OCI-LY7 (cell line): ENCODE data around the gene ERGIC1. TPM values are rescaled to one million over a fixed set of nuclear protein-coding genes. Genes with fewer than 3 reads are reported as not detected.
"Not testable (repeated sequence)": the region's sequence is repeated elsewhere in the genome, so short reads cannot be mapped to it uniquely, and the experiment has no call there.

Experiments
- BruUV-seq: library from RNA; stranded (reverse); fragments of 400-500 nt; replicated peaks from 2 replicates; lab custom pipeline; 2021; lab: Mats Ljungman, UMichigan
- CTCF ChIA-PET: fragments of 300-600 bp; sonication (Branson Sonifier 250); formaldehyde crosslinking; loops from one replicate; lab custom pipeline; 2022; ENCODE audit warnings: antibody characterized with exemption; ENCODE audit not compliant: unreplicated experiment; lab: Charles Lee
- POLR2A ChIA-PET: fragments of 300-600 bp; sonication (Branson Sonifier 250); formaldehyde crosslinking; loops from one replicate; lab custom pipeline; 2022; ENCODE audit warnings: antibody characterized with exemption; lab: Charles Lee
- DNase-seq: peaks from one replicate; pipeline ENCODE4 v3.0.0-alpha.2; 2015; ENCODE audit warnings: low spot score
- H2AFZ ChIP-seq: fragments of 200-600 bp; sonication (generic), shearing (Covaris generic); 2 replicates; pipeline ENCODE4 v1.6.1; 2014; ENCODE audit warnings: mild to moderate bottlenecking, antibody characterized with exemption, low read length, moderate library complexity
- H3K27ac ChIP-seq: fragments of 200-600 bp; sonication (generic); 2 replicates; pipeline ENCODE4 v1.5.1; 2014; ENCODE audit warnings: mixed run types, low read depth, mild to moderate bottlenecking, moderate library complexity, low read length, inconsistent platforms; ENCODE audit not compliant: poor library complexity, severe bottlenecking
- H3K36me3 ChIP-seq: fragments of 200-600 bp; sonication (generic); 2 replicates; pipeline ENCODE4 v1.6.1; 2014; ENCODE audit warnings: mild to moderate bottlenecking, antibody characterized with exemption, low read length, moderate library complexity, mixed read lengths; ENCODE audit not compliant: insufficient read depth
- H3K4me1 ChIP-seq: fragments of 200-600 bp; sonication (generic); 2 replicates; pipeline ENCODE4 v1.5.1; 2014; ENCODE audit warnings: mild to moderate bottlenecking, low read length; ENCODE audit not compliant: insufficient read depth, poor library complexity, severe bottlenecking
- H3K4me2 ChIP-seq: fragments of 200-600 bp; sonication (generic); 2 replicates; pipeline ENCODE4 v1.6.1; 2014; ENCODE audit warnings: mild to moderate bottlenecking, low read length
- H3K4me3 ChIP-seq: fragments of 200-600 bp; sonication (generic); 2 replicates; pipeline ENCODE4 v1.5.1; 2014; ENCODE audit warnings: mild to moderate bottlenecking, low read depth, low read length; ENCODE audit not compliant: poor library complexity, severe bottlenecking
- H3K79me2 ChIP-seq: fragments of 200-600 bp; sonication (generic); 2 replicates; pipeline ENCODE4 v1.6.1; 2016; ENCODE audit warnings: low read depth, mild to moderate bottlenecking, low read length, moderate library complexity, mixed read lengths; ENCODE audit not compliant: insufficient read depth
- H3K9me2 ChIP-seq: fragments of 200-600 bp; sonication (generic); 2 replicates; pipeline ENCODE4 v1.6.1; 2016; ENCODE audit warnings: mild to moderate bottlenecking, low read length, mixed read lengths; ENCODE audit not compliant: insufficient read depth
- H3K9me3 ChIP-seq: fragments of 200-600 bp; sonication (generic); 2 replicates; pipeline ENCODE4 v1.6.1; 2014; ENCODE audit warnings: mild to moderate bottlenecking, mixed run types, low read length, mixed read lengths
- H4K20me1 ChIP-seq: fragments of 200-600 bp; sonication (generic); 2 replicates; pipeline ENCODE4 v1.6.1; 2014; ENCODE audit warnings: mild to moderate bottlenecking, antibody characterized with exemption, low read length, moderate library complexity, mixed read lengths; ENCODE audit not compliant: insufficient read depth
- CTCF ChIP-seq: fragments of 200-600 bp; sonication (generic); conservative IDR thresholded peaks from 2 replicates; pipeline ENCODE4 v1.5.1; 2014; ENCODE audit warnings: mild to moderate bottlenecking, antibody characterized with exemption, low read length, moderate library complexity, mixed read lengths
- EZH2phosphoT487 ChIP-seq: fragments of 200-600 bp; sonication (generic); IDR thresholded peaks from 2 replicates; pipeline ENCODE4 v1.6.1; 2018; ENCODE audit warnings: low read depth, borderline replicate concordance, mild to moderate bottlenecking, mixed run types, antibody characterized with exemption, low read length, moderate library complexity, mixed read lengths
- intact Hi-C: fragments of 100-400 bp; cut with micrococcal nuclease; formaldehyde crosslinking; loops from one replicate; pipeline ENCODE4 v1.10.0; 2022; ENCODE audit not compliant: unreplicated experiment
- total RNA-seq, 2 experiments: library from RNA; depleted of rRNA in 1 of 2; stranded (reverse); fragments of >200 nt in 1 of 2; shearing (Covaris generic) in 1 of 2; gene quantifications; 2 replicates each; pipeline ENCODE4 v1.2.3, GENCODE V29; 2014 to 2022

Gene ERGIC1
- total RNA-seq, 2 experiments from 2014 or later, result 125 to 178 TPM

- TF ChIP-seq EZH2phosphoT487, result no peak
- TF ChIP-seq CTCF, result no peak
- intact Hi-C loops, result no loop called here
- Histone ChIP-seq H3K27ac (no peak overlapping the region), H3K36me3 (peaks cover 60% of the 10 kb centered on the region), H4K20me1 (peaks cover 12% of the 10 kb centered on the region), H3K79me2 (peaks cover 86% of the 10 kb centered on the region), H2AFZ (no peak overlapping the region), H3K9me3 (no peaks in the 10 kb centered on the region), H3K4me2 (no peak overlapping the region), H3K4me1 (peaks cover 22% of the 10 kb centered on the region), H3K9me2 (no peaks in the 10 kb centered on the region), H3K4me3 (no peak overlapping the region)
- CTCF ChIA-PET, result no interaction called here
- DNase-seq, result no peak
- POLR2A ChIA-PET, result no interaction called here
- no TSS peak for BruUV-seq
Measured at GRCh38 chr5:172845576-172845975, 11.5 kb downstream of the ERGIC1 start.

DNA sequence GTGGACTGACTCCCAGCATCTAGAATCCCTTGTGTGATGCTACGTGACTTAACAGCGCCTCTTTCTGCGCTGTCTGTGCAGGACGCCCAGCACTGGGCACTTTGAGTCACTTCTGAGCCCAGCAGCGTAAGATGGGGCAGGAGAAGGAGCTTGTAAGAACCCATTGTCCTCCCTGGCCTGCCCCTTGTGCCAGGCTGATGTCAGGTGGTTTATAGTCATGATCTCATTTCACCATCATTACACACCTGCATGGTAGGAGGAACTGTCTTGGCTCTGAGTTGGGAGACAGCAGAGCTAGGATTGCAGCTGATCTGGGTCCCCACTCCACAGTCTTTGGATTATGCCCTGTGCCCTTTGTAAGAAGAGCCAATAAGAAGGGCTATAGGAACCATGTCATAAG lies 12.2 kb downstream of the ERGIC1 start:
- DNase-seq, result no peak
- Histone ChIP-seq H3K4me2 (no peak overlapping the region), H3K4me1 (peaks cover 24% of the 10 kb centered on the region), H3K27ac (no peak overlapping the region), H3K4me3 (no peak overlapping the region), H2AFZ (no peak overlapping the region), H4K20me1 (peaks cover 13% of the 10 kb centered on the region), H3K36me3 (peaks cover 54% of the 10 kb centered on the region; the same call in 1 of the 2 replicates), H3K9me3 (no peaks in the 10 kb centered on the region), H3K9me2 (no peaks in the 10 kb centered on the region), H3K79me2 (peaks cover 83% of the 10 kb centered on the region)
- TF ChIP-seq EZH2phosphoT487 (no peak), CTCF (no peak)
- no TSS peak for BruUV-seq
- ChIA-PET CTCF (no interaction called here), POLR2A (no interaction called here)
- intact Hi-C loops, result no loop called here

- intact Hi-C loops, result no loop called here
- ChIA-PET POLR2A (no interaction called here), CTCF (no interaction called here)
Measured at GRCh38 chr5:172846677-172847076, 12.6 kb downstream of the ERGIC1 start.

DNA sequence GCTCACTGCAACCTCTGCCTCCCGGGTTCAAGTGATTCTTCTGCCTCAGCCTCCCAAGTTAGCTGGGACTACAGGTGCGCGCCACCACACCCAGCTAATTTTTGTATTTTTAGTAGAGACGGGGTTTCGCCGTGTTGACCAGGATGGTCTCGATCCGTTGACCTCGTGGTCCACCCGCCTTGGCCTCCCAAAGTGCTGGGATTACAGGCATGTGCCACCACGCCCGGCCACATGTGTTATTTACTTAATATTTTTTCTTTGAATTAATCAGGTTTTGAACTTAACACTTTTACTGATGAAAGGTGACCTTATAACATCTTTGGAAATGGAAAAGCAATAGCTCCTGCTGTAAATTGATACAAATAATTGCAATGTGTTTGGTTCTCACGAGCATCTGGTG lies 13.5 kb downstream of the ERGIC1 start:
- peaks cover 13% of the 10 kb centered on the region for H4K20me1 ChIP-seq
- H3K79me2 ChIP-seq, result peaks cover 83% of the 10 kb centered on the region
- H3K9me3 ChIP-seq, intact Hi-C loops, H3K9me2 ChIP-seq, H2AFZ ChIP-seq, H3K27ac ChIP-seq, BruUV-seq, H3K4me3 ChIP-seq, H3K4me2 ChIP-seq, DNase-seq: not testable (repeated sequence)
- H3K4me1 ChIP-seq, result peaks cover 24% of the 10 kb centered on the region
- CTCF ChIA-PET, result interaction anchor here (0.9 kb wide), 1 partner anchor 28 kb away, joined by 3 read pairs; no protein-coding TSS in a partner anchor
- H3K36me3 ChIP-seq, result peaks cover 42% of the 10 kb centered on the region; the same call in 1 of the 2 replicates
- POLR2A ChIA-PET, result interaction anchor here (0.6 to 1.0 kb wide), 2 partner anchors 40 to 59 kb away, joined by 3 read pairs; no protein-coding TSS in a partner anchor

More at GRCh38 chr5:172846677-172847076, 12.6 kb downstream of the ERGIC1 start:
- DNase-seq, result no peak
- H3K4me1 ChIP-seq, result peaks cover 24% of the 10 kb centered on the region
- H2AFZ ChIP-seq, result no peak overlapping the region
- no peak overlapping the region for H3K27ac ChIP-seq
- peaks cover 13% of the 10 kb centered on the region for H4K20me1 ChIP-seq
- no peaks in the 10 kb centered on the region for H3K9me3 ChIP-seq
- TF ChIP-seq CTCF (no peak), EZH2phosphoT487 (no peak)
- H3K36me3 ChIP-seq, result peaks cover 50% of the 10 kb centered on the region; the same call in 1 of the 2 replicates
- no TSS peak for BruUV-seq
- no peaks in the 10 kb centered on the region for H3K9me2 ChIP-seq
- peaks cover 83% of the 10 kb centered on the region for H3K79me2 ChIP-seq
- no peak overlapping the region for H3K4me3 ChIP-seq
- no peak overlapping the region for H3K4me2 ChIP-seq
